ENCODE results near the gene TTYH3. TPM values are rescaled to one million over a fixed set of nuclear protein-coding genes. Genes with fewer than 3 reads are reported as not detected.

The TTYH3 gene
- total RNA-seq, 1 donor from 2014 or later = 25.4 TPM

DNA sequence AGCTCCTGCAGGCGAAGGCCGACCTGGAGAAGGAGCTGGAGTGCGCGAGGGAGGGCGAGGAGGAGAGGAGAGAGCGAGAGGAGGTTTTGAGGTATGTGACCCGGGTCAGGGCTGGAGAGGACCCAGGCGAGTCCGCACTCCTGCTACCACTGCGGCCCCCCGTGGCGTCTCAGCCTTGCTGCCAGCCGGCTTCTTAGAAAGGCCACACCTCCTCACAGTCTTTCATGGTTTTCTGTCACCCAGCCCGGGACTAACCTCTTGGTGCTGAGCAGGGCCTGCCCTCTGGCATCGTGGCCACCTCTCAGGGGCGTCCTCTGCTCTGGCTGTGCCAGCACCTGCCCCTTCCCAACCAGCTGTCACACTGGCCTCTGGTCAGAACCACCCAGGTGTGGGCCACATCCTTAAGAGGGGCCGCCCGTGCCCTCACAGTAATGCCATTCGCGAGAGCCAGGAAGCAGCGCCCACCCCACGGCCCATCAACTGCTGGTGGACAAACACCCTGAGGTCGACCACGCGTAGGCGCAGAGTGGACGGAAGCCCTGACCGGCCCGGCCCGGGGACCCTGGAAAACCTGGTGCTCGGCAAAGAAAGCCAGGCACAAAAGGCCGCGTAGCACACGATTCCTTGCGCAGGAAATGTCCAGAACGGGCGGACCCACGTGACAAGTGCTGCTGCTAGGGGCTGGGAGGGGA, 38.6 kb upstream of the TTYH3 start:
- Mint-ChIP-seq H3K36me3 (ENCODE audit: low read depth) (peaks cover 17% of the 10 kb centered on the region), H3K4me1 (peaks cover 6% of the 10 kb centered on the region), H3K27me3 (no peaks in the 10 kb centered on the region), H3K27ac (no peak overlapping the region), H3K4me3 (no peak overlapping the region), H3K9me3 (no peaks in the 10 kb centered on the region)
- no peak for TF ChIP-seq CTCF (IDR thresholded peaks at IDR 0.05)
- no peak for ATAC-seq (ENCODE audit: low read depth)
- DNase-seq = no peak
- POLR2A ChIA-PET = no interaction called here
- intact Hi-C loops (cut with micrococcal nuclease) = no loop called here
- CTCF ChIA-PET = no interaction called here

DNA sequence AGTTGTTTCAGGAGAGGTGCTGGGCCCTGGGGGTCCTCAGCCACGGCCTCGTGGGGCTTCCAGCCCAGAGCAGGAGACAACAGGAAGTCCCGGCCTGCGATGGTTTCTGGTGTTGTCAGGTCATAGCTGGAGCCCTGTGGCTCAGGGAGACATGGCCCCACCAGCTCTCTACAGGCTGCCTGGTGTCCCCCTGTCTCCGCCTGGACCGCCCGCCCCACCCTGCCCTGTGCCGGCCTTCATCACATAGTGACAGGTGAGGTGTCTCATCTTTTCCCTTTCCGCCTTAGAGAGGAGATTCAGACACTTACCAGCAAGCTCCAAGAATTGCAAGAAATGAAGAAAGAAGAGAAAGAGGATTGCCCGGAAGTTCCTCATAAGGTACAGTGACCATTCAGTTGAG, 37.2 kb upstream of the TTYH3 start:
- ChIA-PET CTCF (no interaction called here), POLR2A (no interaction called here)
- peaks cover 22% of the 10 kb centered on the region for H3K36me3 Mint-ChIP-seq (ENCODE audit: low read depth)
- ATAC-seq (ENCODE audit: low read depth) (no peak), DNase-seq (no peak)
- peaks cover 6% of the 10 kb centered on the region for H3K4me1 Mint-ChIP-seq
- no peak overlapping the region for H3K27ac Mint-ChIP-seq
- H3K9me3 Mint-ChIP-seq = no peaks in the 10 kb centered on the region
- H3K4me3 Mint-ChIP-seq = no peak overlapping the region
- no peaks in the 10 kb centered on the region for H3K27me3 Mint-ChIP-seq
- intact Hi-C loops (cut with micrococcal nuclease) = no loop called here
- no peak for TF ChIP-seq CTCF (IDR thresholded peaks at IDR 0.05)

DNA sequence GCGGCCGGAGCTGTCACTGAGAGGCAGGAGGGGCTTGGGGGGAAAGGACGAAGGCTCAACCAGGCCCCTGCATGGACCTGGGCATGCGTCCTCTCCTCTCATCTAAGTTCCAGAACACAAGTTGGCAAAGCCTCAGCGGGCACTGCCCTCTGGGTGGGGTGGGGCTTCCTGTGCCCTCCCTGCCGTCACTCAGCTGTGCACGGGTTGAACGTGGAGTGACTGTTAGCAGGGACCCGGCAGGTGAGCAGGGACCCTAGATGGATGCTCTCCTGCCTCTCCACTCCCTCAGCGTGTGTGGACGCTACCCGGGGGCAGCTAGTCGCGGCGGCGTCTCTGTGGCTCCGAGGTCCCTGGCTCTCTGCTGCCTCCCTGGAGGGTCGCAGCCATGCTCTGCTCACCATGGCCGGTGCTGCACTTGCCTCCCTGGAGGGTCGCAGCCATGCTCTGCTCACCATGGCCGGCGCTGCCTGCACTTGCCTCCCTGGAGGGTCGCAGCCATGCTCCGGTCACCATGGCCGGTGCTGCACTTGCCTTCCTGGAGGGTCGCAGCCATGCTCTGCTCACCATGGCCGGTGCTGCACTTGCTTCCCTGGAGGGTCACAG, 36.4 kb upstream of the TTYH3 start:
- ChIA-PET CTCF (no interaction called here), POLR2A (no interaction called here)
- Mint-ChIP-seq H3K27me3 (no peaks in the 10 kb centered on the region), H3K4me3 (no peak overlapping the region), H3K9me3 (no peaks in the 10 kb centered on the region), H3K27ac (no peak overlapping the region), H3K36me3 (ENCODE audit: low read depth) (peaks cover 22% of the 10 kb centered on the region), H3K4me1 (peaks cover 6% of the 10 kb centered on the region)
- ATAC-seq (ENCODE audit: low read depth) = no peak
- no peak for TF ChIP-seq CTCF (IDR thresholded peaks at IDR 0.05)
- intact Hi-C loops (cut with micrococcal nuclease) = no loop called here
- no peak for DNase-seq

GRCh38 chr7:2596464-2597272, 35.1 kb upstream of the TTYH3 start:
- DNase-seq = no peak
- Mint-ChIP-seq H3K4me3 (no peak overlapping the region), H3K27me3 (no peaks in the 10 kb centered on the region), H3K27ac (no peak overlapping the region), H3K9me3 (no peaks in the 10 kb centered on the region), H3K4me1 (peaks cover 6% of the 10 kb centered on the region), H3K36me3 (ENCODE audit: low read depth) (peaks cover 20% of the 10 kb centered on the region)
- no peak for ATAC-seq (ENCODE audit: low read depth)
- CTCF ChIA-PET = interaction anchor here (1.3 kb wide), 1 partner anchor 145 kb away, joined by 3 read pairs; no protein-coding TSS in a partner anchor
- no peak for TF ChIP-seq CTCF (IDR thresholded peaks at IDR 0.05)
- POLR2A ChIA-PET = interaction anchor here (0.5 to 0.7 kb wide), 4 partner anchors 12 to 176 kb away, joined by 3 to 6 read pairs (median 5); no protein-coding TSS in a partner anchor
- intact Hi-C loops (cut with micrococcal nuclease) = no loop called here

DNA sequence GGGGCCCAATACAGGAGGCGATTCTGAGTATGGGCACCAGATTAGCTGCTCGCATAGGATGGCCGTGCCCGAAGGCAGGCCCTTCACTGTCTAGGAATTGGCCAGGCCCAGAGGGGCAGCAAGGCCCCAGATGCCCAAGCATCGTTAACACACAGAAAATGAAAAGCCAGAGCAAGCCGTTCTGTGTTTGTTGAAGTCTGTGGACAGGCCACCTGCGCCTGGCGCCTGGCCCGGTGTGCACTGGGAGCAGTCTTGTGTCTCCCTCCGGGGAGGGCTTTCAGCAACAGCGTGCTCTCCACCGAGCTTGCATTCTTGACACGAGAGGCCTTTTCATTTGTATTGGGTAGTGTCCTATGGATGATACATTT, 34.5 kb upstream of the TTYH3 start:
- no peak for ATAC-seq (ENCODE audit: low read depth)
- no peaks in the 10 kb centered on the region for H3K27me3 Mint-ChIP-seq
- H3K4me1 Mint-ChIP-seq = peaks cover 7% of the 10 kb centered on the region
- no peak overlapping the region for H3K4me3 Mint-ChIP-seq
- TF ChIP-seq CTCF (IDR thresholded peaks at IDR 0.05) = no peak
- POLR2A ChIA-PET = interaction anchor here (0.5 kb wide), 1 partner anchor 176 kb away, joined by 4 read pairs; no protein-coding TSS in a partner anchor
- H3K27ac Mint-ChIP-seq = no peak overlapping the region
- peaks cover 19% of the 10 kb centered on the region for H3K36me3 Mint-ChIP-seq (ENCODE audit: low read depth)
- DNase-seq = no peak
- H3K9me3 Mint-ChIP-seq = no peaks in the 10 kb centered on the region
- intact Hi-C loops (cut with micrococcal nuclease) = no loop called here
- CTCF ChIA-PET = no interaction called here

Data from activated B cell treated with CpG ODN at 0.5 μM for 24 hours (primary cell).